HL-60 (cell line): ENCODE results near the gene STRN3.

Experiments
- CTCF ChIP-seq: IDR thresholded peaks from one replicate; pipeline ENCODE4 v1.5.1; 2011; ENCODE audit warnings: low read length, control low read depth, inconsistent platforms; ENCODE audit not compliant: insufficient read depth
- GABPA ChIP-seq: IDR thresholded peaks from 2 replicates; pipeline ENCODE4 v1.6.1; 2012; ENCODE audit warnings: low read depth
- POLR2AphosphoS5 ChIP-seq: IDR thresholded peaks from 2 replicates; pipeline ENCODE4 v1.6.1; 2012; ENCODE audit warnings: low read depth
- REST ChIP-seq: IDR thresholded peaks from 2 replicates; pipeline ENCODE4 v1.6.1; 2012; ENCODE audit warnings: low read depth; ENCODE audit not compliant: insufficient replicate concordance

GRCh38 chr14:30873308-30874119 is 152.7 kb downstream of the STRN3 start:
- TF ChIP-seq CTCF = no peak
- no peak for TF ChIP-seq REST
- no peak for TF ChIP-seq POLR2AphosphoS5
- TF ChIP-seq GABPA = no peak
